LNCaP clone FGC (cell line): ENCODE measurements around the gene CRMP1.

Experiments
- DNase-seq: peaks from one replicate; pipeline ENCODE4 v3.0.0-alpha.2; 2011; ENCODE audit warnings: low read depth
- H3K4me3 ChIP-seq: 2 replicates; pipeline ENCODE4 v1.5.1; 2011; ENCODE audit warnings: mild to moderate bottlenecking, low read depth, low read length, control low read depth
- CTCF ChIP-seq: IDR thresholded peaks from 2 replicates; pipeline ENCODE4 v1.5.1; 2012; ENCODE audit warnings: mild to moderate bottlenecking; ENCODE audit not compliant: control insufficient read depth, insufficient read depth; ENCODE audit errors: extremely low read depth

CRMP1 gene

GRCh38 chr4:5791654-5792053 lies 101.2 kb downstream of the CRMP1 start:
- H3K4me3 ChIP-seq, result no peak overlapping the region
- no peak for DNase-seq
- TF ChIP-seq CTCF, result no peak

- TF ChIP-seq CTCF, result no peak
- DNase-seq, result no peak
- H3K4me3 ChIP-seq, result no peak overlapping the region
Observed at GRCh38 chr4:5790546-5790857, 102.4 kb downstream of the CRMP1 start.

GRCh38 chr4:5789141-5789540 lies 103.7 kb downstream of the CRMP1 start:
- no peak for TF ChIP-seq CTCF
- H3K4me3 ChIP-seq, result no peak overlapping the region
- DNase-seq, result no peak

GRCh38 chr4:5788144-5788543 lies 104.7 kb downstream of the CRMP1 start:
- no peak for TF ChIP-seq CTCF
- no peak overlapping the region for H3K4me3 ChIP-seq
- DNase-seq, result no peak

- no peak overlapping the region for H3K4me3 ChIP-seq
- no peak for TF ChIP-seq CTCF
- no peak for DNase-seq
Observed at GRCh38 chr4:5787311-5787710, 105.6 kb downstream of the CRMP1 start.

GRCh38 chr4:5785806-5786680 lies 106.8 kb downstream of the CRMP1 start:
- H3K4me3 ChIP-seq, result no peak overlapping the region
- DNase-seq, result peak; percentile 77
- TF ChIP-seq CTCF, result no peak
